Astrocyte (in vitro differentiated cells and primary cell): ENCODE data around the gene TNRC6C. TPM values are rescaled to one million over a fixed set of nuclear protein-coding genes. Genes with fewer than 3 reads are reported as not detected.

Experiments
- DNase-seq: peaks from one replicate; pipeline ENCODE4 v3.0.0-alpha.2; 2010; ENCODE audit warnings: low read depth
- FAIRE-seq: peaks from 2 replicates; lab custom pipeline; 2011; peaks lifted over from hg19 to GRCh38; lab: Jason Lieb, UNC
- H2AFZ ChIP-seq: 2 replicates; pipeline ENCODE4 v1.6.0; 2012; ENCODE audit warnings: low read depth, low read length, inconsistent platforms
- H3K27ac ChIP-seq: 2 replicates; pipeline ENCODE4 v1.5.1; 2011; ENCODE audit warnings: low read depth, low read length, inconsistent platforms
- H3K27me3 ChIP-seq: 2 replicates; pipeline ENCODE4 v1.6.0; 2011; ENCODE audit warnings: low read length, inconsistent platforms; ENCODE audit not compliant: insufficient read depth
- H3K36me3 ChIP-seq: 2 replicates; pipeline ENCODE4 v1.5.1; 2011; ENCODE audit warnings: low read length, inconsistent platforms; ENCODE audit not compliant: insufficient read depth
- H3K4me1 ChIP-seq: 2 replicates; pipeline ENCODE4 v1.5.1; 2011; ENCODE audit warnings: low read length, inconsistent platforms; ENCODE audit not compliant: insufficient read depth
- H3K4me2 ChIP-seq: 2 replicates; pipeline ENCODE4 v1.6.0; 2012; ENCODE audit warnings: low read length, inconsistent platforms
- H3K4me3 ChIP-seq: 2 replicates; pipeline ENCODE4 v1.5.1; 2011; ENCODE audit warnings: low read depth, mild to moderate bottlenecking, low read length, inconsistent platforms; ENCODE audit not compliant: insufficient read depth
- H3K79me2 ChIP-seq: 2 replicates; pipeline ENCODE4 v1.6.0; 2012; ENCODE audit warnings: mild to moderate bottlenecking, low read length, inconsistent platforms; ENCODE audit not compliant: insufficient read depth
- H3K9ac ChIP-seq: 2 replicates; pipeline ENCODE4 v1.6.0; 2012; ENCODE audit warnings: mild to moderate bottlenecking, low read length, inconsistent platforms
- H3K9me3 ChIP-seq: 2 replicates; pipeline ENCODE4 v1.5.1; 2012; ENCODE audit warnings: low read depth, mild to moderate bottlenecking, low read length, inconsistent platforms; ENCODE audit not compliant: insufficient read depth
- H4K20me1 ChIP-seq: 2 replicates; pipeline ENCODE4 v1.6.0; 2012; ENCODE audit warnings: low read length, inconsistent platforms; ENCODE audit not compliant: insufficient read depth
- H3K27ac Mint-ChIP-seq: one replicate; pipeline ENCODE4 v1.8.0; 2021; ENCODE audit warnings: mild to moderate bottlenecking, mixed read lengths; ENCODE audit not compliant: unreplicated experiment
- H3K27me3 Mint-ChIP-seq: one replicate; pipeline ENCODE4 v1.8.0; 2021; ENCODE audit warnings: low read depth, mixed read lengths; ENCODE audit not compliant: unreplicated experiment
- H3K36me3 Mint-ChIP-seq: one replicate; pipeline ENCODE4 v1.8.0; 2021; ENCODE audit warnings: low read depth, mixed read lengths; ENCODE audit not compliant: unreplicated experiment
- H3K4me1 Mint-ChIP-seq: one replicate; pipeline ENCODE4 v1.8.0; 2021; ENCODE audit warnings: low read depth, mixed read lengths; ENCODE audit not compliant: unreplicated experiment
- H3K4me3 Mint-ChIP-seq: one replicate; pipeline ENCODE4 v1.8.0; 2021; ENCODE audit warnings: mild to moderate bottlenecking, moderate library complexity, mixed read lengths; ENCODE audit not compliant: unreplicated experiment
- H3K9me3 Mint-ChIP-seq: one replicate; pipeline ENCODE4 v1.8.0; 2021; ENCODE audit warnings: mild to moderate bottlenecking, mixed read lengths; ENCODE audit not compliant: unreplicated experiment
- CTCF ChIP-seq: IDR thresholded peaks from 2 replicates; pipeline ENCODE4 v1.5.1; 2011; ENCODE audit warnings: low read depth, mild to moderate bottlenecking, inconsistent platforms, low read length, moderate library complexity; ENCODE audit not compliant: insufficient read depth
- EZH2 ChIP-seq: IDR thresholded peaks from 2 replicates; pipeline ENCODE4 v1.6.1; 2012; ENCODE audit warnings: mild to moderate bottlenecking, low read length, inconsistent platforms; ENCODE audit not compliant: insufficient read depth
- total RNA-seq: library from RNA; stranded (reverse); gene quantifications from 2 replicates; pipeline ENCODE4 v1.2.1, GENCODE V29; 2021

Gene TNRC6C
- total RNA-seq, 1 donor from 2014 or later: 7.3 TPM

DNA sequence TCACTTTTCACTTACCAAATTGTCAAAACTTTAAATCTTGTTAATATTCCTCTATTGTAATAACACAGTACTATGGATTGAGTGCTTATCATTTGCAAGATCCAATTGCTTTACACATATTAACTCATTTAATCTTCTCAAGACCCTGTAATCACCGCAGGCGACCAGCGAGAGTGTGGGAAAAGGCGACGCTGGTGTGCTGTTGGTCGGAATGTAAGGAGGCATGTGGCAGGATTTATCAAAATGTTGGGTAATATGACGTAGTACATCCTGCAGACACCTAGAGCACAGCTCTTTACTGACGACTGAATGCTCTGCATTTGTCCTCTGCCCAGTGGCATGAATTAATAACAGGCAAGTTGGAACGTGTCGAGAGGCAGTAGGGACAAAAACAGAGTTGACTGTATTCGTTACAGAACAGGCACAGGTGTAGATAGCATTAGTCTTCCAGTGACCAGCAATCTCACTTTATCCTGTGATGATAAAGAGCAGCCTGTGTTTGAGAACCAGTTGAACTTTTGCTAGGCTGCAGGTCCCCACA is 80.3 kb downstream of the TNRC6C start:
- H2AFZ ChIP-seq: no peak overlapping the region
- H3K79me2 ChIP-seq: peaks cover 2% of the 10 kb centered on the region
- H3K4me1 ChIP-seq: peaks cover 13% of the 10 kb centered on the region
- Mint-ChIP-seq H3K4me1 (peaks cover 11% of the 10 kb centered on the region), H3K4me3 (no peak overlapping the region), H3K27ac (no peak overlapping the region), H3K27me3 (no peaks in the 10 kb centered on the region), H3K9me3 (no peaks in the 10 kb centered on the region), H3K36me3 (peaks cover 2% of the 10 kb centered on the region)
- FAIRE-seq: no peak
- H4K20me1 ChIP-seq: no peaks in the 10 kb centered on the region
- H3K9me3 ChIP-seq: no peaks in the 10 kb centered on the region
- H3K27ac ChIP-seq: no peak overlapping the region
- H3K4me2 ChIP-seq: no peak overlapping the region
- no peak overlapping the region for H3K9ac ChIP-seq
- no peak for TF ChIP-seq EZH2
- no peak for DNase-seq
- no peaks in the 10 kb centered on the region for H3K36me3 ChIP-seq
- H3K4me3 ChIP-seq: no peak overlapping the region
- no peaks in the 10 kb centered on the region for H3K27me3 ChIP-seq

- Mint-ChIP-seq H3K36me3 (no peaks in the 10 kb centered on the region), H3K27ac (no peak overlapping the region), H3K9me3 (no peaks in the 10 kb centered on the region), H3K27me3 (no peaks in the 10 kb centered on the region), H3K4me1 (peaks cover 8% of the 10 kb centered on the region), H3K4me3 (no peak overlapping the region)
- FAIRE-seq (no peak), DNase-seq (no peak)
- no peak overlapping the region for H3K4me3 ChIP-seq
- no peak for TF ChIP-seq CTCF
- no peak for TF ChIP-seq EZH2
- no peak overlapping the region for H3K9ac ChIP-seq
- no peaks in the 10 kb centered on the region for H3K9me3 ChIP-seq
- no peak overlapping the region for H3K4me2 ChIP-seq
- H2AFZ ChIP-seq: no peak overlapping the region
- no peak overlapping the region for H3K27ac ChIP-seq
- H3K79me2 ChIP-seq: peaks cover 6% of the 10 kb centered on the region
- H4K20me1 ChIP-seq: no peaks in the 10 kb centered on the region
- peaks cover 13% of the 10 kb centered on the region for H3K4me1 ChIP-seq
- H3K27me3 ChIP-seq: no peaks in the 10 kb centered on the region
- H3K36me3 ChIP-seq: no peaks in the 10 kb centered on the region
Measured at GRCh38 chr17:78039581-78039980, 81.1 kb downstream of the TNRC6C start.

- no peaks in the 10 kb centered on the region for H4K20me1 ChIP-seq
- no peaks in the 10 kb centered on the region for H3K36me3 ChIP-seq
- Mint-ChIP-seq H3K27me3 (no peaks in the 10 kb centered on the region), H3K36me3 (no peaks in the 10 kb centered on the region), H3K27ac (no peak overlapping the region), H3K9me3 (no peaks in the 10 kb centered on the region), H3K4me1 (no peaks in the 10 kb centered on the region), H3K4me3 (no peak overlapping the region)
- DNase-seq (peak; percentile 39), FAIRE-seq (no peak)
- no peaks in the 10 kb centered on the region for H3K9me3 ChIP-seq
- H3K79me2 ChIP-seq: peaks cover 7% of the 10 kb centered on the region
- H2AFZ ChIP-seq: peak overlapping the region; percentile 95
- H3K27ac ChIP-seq: peak overlapping the region; percentile 72
- peak overlapping the region; percentile 89 for H3K4me2 ChIP-seq
- TF ChIP-seq EZH2 (no peak), CTCF (no peak)
- H3K4me3 ChIP-seq: peak overlapping the region; percentile 70
- H3K9ac ChIP-seq: peak overlapping the region; percentile 86
- H3K4me1 ChIP-seq: peaks cover 7% of the 10 kb centered on the region
- H3K27me3 ChIP-seq: no peaks in the 10 kb centered on the region
Measured at GRCh38 chr17:78040440-78041385, 82.2 kb downstream of the TNRC6C start.
